MM.1S (cell line): ENCODE data around the gene FLYWCH1.
A peak's percentile ranks its signal among the peaks of the same experiment; 100 is the strongest.

Experiments
- DNase-seq: peaks from one replicate; pipeline ENCODE4 v3.0.0-alpha.2; 2015
- H2AFZ ChIP-seq: fragments of 300-600 bp; sonication (generic); 2 replicates; pipeline ENCODE4 v1.6.0; 2016; ENCODE audit warnings: antibody characterized with exemption, low read length
- H3F3A ChIP-seq: fragments of 300-600 bp; sonication (generic); 2 replicates; pipeline ENCODE4 v1.6.1; 2016; ENCODE audit warnings: mild to moderate bottlenecking, antibody characterized with exemption, low read length, moderate library complexity, mixed read lengths; ENCODE audit not compliant: insufficient read depth
- H3K27ac ChIP-seq: fragments of 300-600 bp; sonication (generic); 2 replicates; pipeline ENCODE4 v1.5.1; 2016; ENCODE audit warnings: mild to moderate bottlenecking, low read length
- H3K27me3 ChIP-seq: fragments of 300-600 bp; sonication (generic); replicated peaks from 2 replicates; pipeline ENCODE4 v1.6.0; 2016; ENCODE audit warnings: low read length; ENCODE audit not compliant: insufficient read depth
- H3K36me3 ChIP-seq: fragments of 300-600 bp; sonication (generic); replicated peaks from 2 replicates; pipeline ENCODE4 v1.6.1; 2016; ENCODE audit warnings: mild to moderate bottlenecking, low read length, mixed read lengths; ENCODE audit not compliant: insufficient read depth
- H3K4me1 ChIP-seq: fragments of 300-600 bp; sonication (generic); 2 replicates; pipeline ENCODE4 v1.6.1; 2016; ENCODE audit warnings: low read length, mixed read lengths
- H3K4me2 ChIP-seq: fragments of 300-600 bp; sonication (generic); 2 replicates; pipeline ENCODE4 v1.6.0; 2016; ENCODE audit warnings: low read depth, low read length
- H3K4me3 ChIP-seq: fragments of 300-600 bp; sonication (generic); 2 replicates; pipeline ENCODE4 v1.5.1; 2016; ENCODE audit warnings: low read length, mixed read lengths
- H3K79me2 ChIP-seq: fragments of 300-600 bp; sonication (generic); 2 replicates; pipeline ENCODE4 v1.6.1; 2016; ENCODE audit warnings: mixed run types, low read length, mixed read lengths
- H3K9ac ChIP-seq: fragments of 300-600 bp; sonication (generic); 2 replicates; pipeline ENCODE4 v1.6.1; 2016; ENCODE audit warnings: low read length, mixed read lengths
- H3K9me2 ChIP-seq: fragments of 300-600 bp; sonication (generic); replicated peaks from 2 replicates; pipeline ENCODE4 v1.6.1; 2016; ENCODE audit warnings: mild to moderate bottlenecking, low read length, mixed read lengths; ENCODE audit not compliant: insufficient read depth
- H3K9me3 ChIP-seq: fragments of 300-600 bp; sonication (generic); replicated peaks from 2 replicates; pipeline ENCODE4 v1.6.1; 2016; ENCODE audit warnings: mild to moderate bottlenecking, low read length, mixed read lengths; ENCODE audit not compliant: insufficient read depth
- H4K20me1 ChIP-seq: fragments of 300-600 bp; sonication (generic); 2 replicates; pipeline ENCODE4 v1.6.1; 2016; ENCODE audit warnings: mild to moderate bottlenecking, low read length, moderate library complexity, mixed read lengths; ENCODE audit not compliant: insufficient read depth
- EZH2 ChIP-seq: fragments of 300-600 bp; sonication (generic); optimal IDR thresholded peaks from 2 replicates; pipeline ENCODE3; 2017; ENCODE audit warnings: low read depth, mild to moderate bottlenecking, antibody characterized with exemption, low read length, mixed read lengths
- EZH2phosphoT487 ChIP-seq: fragments of 300-600 bp; sonication (generic); IDR thresholded peaks from 2 replicates; pipeline ENCODE4 v1.6.1; 2018; ENCODE audit warnings: antibody characterized with exemption, low read length
- TF ChIP-seq, protein P1 (sequence below): fragments of 300-600 bp; sonication (generic); IDR thresholded peaks from 2 replicates; pipeline ENCODE4 v1.5.1; 2016; ENCODE audit warnings: antibody characterized with exemption, low read length, mixed read lengths

The FLYWCH1 gene

GRCh38 chr16:2950353-2950724 is 38.6 kb downstream of the FLYWCH1 start:
- H3K36me3 ChIP-seq = no peaks in the 10 kb centered on the region
- no peak overlapping the region for H3K4me3 ChIP-seq
- H3K27me3 ChIP-seq = no peaks in the 10 kb centered on the region
- no peaks in the 10 kb centered on the region for H4K20me1 ChIP-seq
- no peaks in the 10 kb centered on the region for H3K79me2 ChIP-seq
- TF ChIP-seq EZH2 (no peak), EZH2phosphoT487 (no peak)
- TF ChIP-seq, protein P1, sequence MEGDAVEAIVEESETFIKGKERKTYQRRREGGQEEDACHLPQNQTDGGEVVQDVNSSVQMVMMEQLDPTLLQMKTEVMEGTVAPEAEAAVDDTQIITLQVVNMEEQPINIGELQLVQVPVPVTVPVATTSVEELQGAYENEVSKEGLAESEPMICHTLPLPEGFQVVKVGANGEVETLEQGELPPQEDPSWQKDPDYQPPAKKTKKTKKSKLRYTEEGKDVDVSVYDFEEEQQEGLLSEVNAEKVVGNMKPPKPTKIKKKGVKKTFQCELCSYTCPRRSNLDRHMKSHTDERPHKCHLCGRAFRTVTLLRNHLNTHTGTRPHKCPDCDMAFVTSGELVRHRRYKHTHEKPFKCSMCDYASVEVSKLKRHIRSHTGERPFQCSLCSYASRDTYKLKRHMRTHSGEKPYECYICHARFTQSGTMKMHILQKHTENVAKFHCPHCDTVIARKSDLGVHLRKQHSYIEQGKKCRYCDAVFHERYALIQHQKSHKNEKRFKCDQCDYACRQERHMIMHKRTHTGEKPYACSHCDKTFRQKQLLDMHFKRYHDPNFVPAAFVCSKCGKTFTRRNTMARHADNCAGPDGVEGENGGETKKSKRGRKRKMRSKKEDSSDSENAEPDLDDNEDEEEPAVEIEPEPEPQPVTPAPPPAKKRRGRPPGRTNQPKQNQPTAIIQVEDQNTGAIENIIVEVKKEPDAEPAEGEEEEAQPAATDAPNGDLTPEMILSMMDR = no peak
- H3F3A ChIP-seq = peaks cover 11% of the 10 kb centered on the region; the same call in 1 of the 2 replicates
- H3K4me1 ChIP-seq = peaks cover 22% of the 10 kb centered on the region
- H3K9me2 ChIP-seq = no peaks in the 10 kb centered on the region
- H3K4me2 ChIP-seq = no peak overlapping the region
- H3K9ac ChIP-seq = no peak overlapping the region
- H2AFZ ChIP-seq = no peak overlapping the region
- DNase-seq = no peak
- no peaks in the 10 kb centered on the region for H3K9me3 ChIP-seq
- H3K27ac ChIP-seq = no peak overlapping the region

GRCh38 chr16:2950773-2951172 is 39.0 kb downstream of the FLYWCH1 start:
- Histone ChIP-seq H4K20me1 (no peaks in the 10 kb centered on the region), H3K4me2 (no peak overlapping the region), H3K4me1 (peaks cover 22% of the 10 kb centered on the region), H3K27ac (no peak overlapping the region), H3K27me3 (no peaks in the 10 kb centered on the region), H3K4me3 (no peak overlapping the region), H3K9me2 (no peaks in the 10 kb centered on the region), H3K9ac (no peak overlapping the region), H3K79me2 (no peaks in the 10 kb centered on the region), H3F3A (peaks cover 11% of the 10 kb centered on the region; the same call in 1 of the 2 replicates), H3K9me3 (no peaks in the 10 kb centered on the region), H3K36me3 (no peaks in the 10 kb centered on the region), H2AFZ (no peak overlapping the region)
- TF ChIP-seq, protein P1 = no peak
- TF ChIP-seq EZH2phosphoT487 (no peak), EZH2 (no peak)
- no peak for DNase-seq

DNA sequence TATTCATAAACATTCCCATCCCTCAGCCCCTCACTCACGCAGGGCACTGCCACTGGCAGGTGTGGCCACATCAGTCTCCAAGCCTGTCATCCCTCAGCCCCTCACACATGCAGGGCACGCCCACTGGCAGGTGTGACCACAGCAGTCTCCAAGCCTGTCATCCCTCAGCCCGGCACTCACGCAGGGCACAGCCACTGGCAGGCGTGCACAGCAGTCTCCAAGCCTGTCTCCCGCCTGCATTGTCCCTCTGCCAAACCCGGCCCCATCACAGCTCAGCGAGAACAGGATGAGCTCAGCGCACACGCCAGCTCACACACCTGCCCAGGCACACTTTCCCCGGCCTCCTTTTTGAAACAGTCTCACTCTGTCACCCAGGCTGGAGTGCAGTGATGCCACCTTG is 40.9 kb downstream of the FLYWCH1 start:
- Histone ChIP-seq H3K79me2 (no peaks in the 10 kb centered on the region), H3K9me2 (no peaks in the 10 kb centered on the region), H4K20me1 (no peaks in the 10 kb centered on the region), H3K27ac (no peak overlapping the region), H3K9me3 (no peaks in the 10 kb centered on the region), H2AFZ (no peak overlapping the region), H3F3A (peaks cover 11% of the 10 kb centered on the region; the same call in 1 of the 2 replicates), H3K36me3 (no peaks in the 10 kb centered on the region), H3K9ac (no peak overlapping the region), H3K4me2 (peak overlapping the region; percentile 27; the same call in 1 of the 2 replicates), H3K27me3 (no peaks in the 10 kb centered on the region; the same call in 1 of the 2 replicates), H3K4me3 (no peak overlapping the region), H3K4me1 (peaks cover 22% of the 10 kb centered on the region)
- TF ChIP-seq, protein P1 = no peak
- TF ChIP-seq EZH2 = no peak
- TF ChIP-seq EZH2phosphoT487 = no peak
- DNase-seq = peak; percentile 55
